HepG2 (cell line): Measurements from ENCODE around the gene SCAANT1. TPM values are rescaled to one million over a fixed set of nuclear protein-coding genes. Genes with fewer than 3 reads are reported as not detected.

Source experiments
- ATF4 ChIP-seq, 2 experiments: fragments of 450-650 bp in 1 of 2; sonication (generic) in 1 of 2; formaldehyde crosslinking; IDR thresholded peaks; 2 replicates each; pipeline versions ENCODE4 v1.5.0 to v1.8.0; 2020 to 2022; ENCODE audit warnings: mild to moderate bottlenecking in 1 of 2, missing genetic modification reagents in 1 of 2
- CEBPB ChIP-seq: IDR thresholded peaks from 2 replicates; pipeline ENCODE4 v1.6.1; 2011; ENCODE audit warnings: low read depth, low read length, improper control_type of control experiment, borderline replicate concordance
- CEBPG ChIP-seq: IDR thresholded peaks from 2 replicates; pipeline ENCODE4 v1.6.1; 2016
- FOXA3 ChIP-seq: IDR thresholded peaks from 2 replicates; pipeline ENCODE4 v1.6.1; 2016; ENCODE audit warnings: missing genetic modification reagents, missing compliant biosample characterization
- FOXJ3 ChIP-seq: sonication (generic); formaldehyde crosslinking; IDR thresholded peaks from 2 replicates; pipeline ENCODE4 v1.4.0; 2020; ENCODE audit warnings: missing genetic modification reagents, mild to moderate bottlenecking, borderline replicate concordance
- GATAD2A ChIP-seq: IDR thresholded peaks from 2 replicates; pipeline ENCODE4 v1.6.1; 2016
- LCORL ChIP-seq, 2 experiments: fragments of 450-650 bp in 1 of 2; sonication (generic) in 1 of 2; formaldehyde crosslinking in 1 of 2; IDR thresholded peaks; 2 replicates each; pipeline versions ENCODE4 v1.5.0 to v1.6.1; 2017 to 2020; ENCODE audit warnings: antibody characterized with exemption in 1 of 2, missing genetic modification reagents in 1 of 2
- SAP130 ChIP-seq: IDR thresholded peaks from 2 replicates; pipeline ENCODE4 v1.6.1; 2016; ENCODE audit warnings: low read depth
- SOX13 ChIP-seq, 3 experiments: fragments of 450-650 bp in 1 of 3; sonication (generic) in 1 of 3; formaldehyde crosslinking in 1 of 3; IDR thresholded peaks in 2 of 3; conservative IDR thresholded peaks in 1 of 3; 2 replicates each; pipeline versions ENCODE4 v1.5.0 to v1.6.1; 2016 to 2020; ENCODE audit warnings: antibody characterized with exemption in 1 of 3, mild to moderate bottlenecking in 1 of 3, missing compliant biosample characterization in 1 of 3, missing genetic modification reagents in 1 of 3, moderate library complexity in 1 of 3
- TBX3 ChIP-seq: fragments of 450-650 bp; IDR thresholded peaks from 2 replicates; pipeline ENCODE4 v1.6.1; 2017; ENCODE audit warnings: antibody characterized with exemption, mild to moderate bottlenecking, inconsistent platforms, borderline replicate concordance
- TEAD3 ChIP-seq: optimal IDR thresholded peaks from 2 replicates; pipeline ENCODE3; 2016; ENCODE audit warnings: borderline replicate concordance
- TFE3 ChIP-seq: IDR thresholded peaks from 2 replicates; pipeline ENCODE4 v1.6.1; 2016
- WIZ ChIP-seq: sonication (generic); formaldehyde crosslinking; IDR thresholded peaks from 2 replicates; pipeline ENCODE4 v1.5.1; 2020; ENCODE audit warnings: mild to moderate bottlenecking, missing genetic modification reagents
- ZBTB33 ChIP-seq: sonication (generic); formaldehyde crosslinking; IDR thresholded peaks from 2 replicates; pipeline ENCODE4 v1.4.0; 2020; ENCODE audit warnings: missing genetic modification reagents
- ZNF180 ChIP-seq: sonication (generic); formaldehyde crosslinking; IDR thresholded peaks from 2 replicates; pipeline ENCODE4 v1.4.0; 2020; ENCODE audit warnings: low read depth, missing genetic modification reagents, borderline replicate concordance
- ZNF260 ChIP-seq: sonication (generic); formaldehyde crosslinking; IDR thresholded peaks from 2 replicates; pipeline ENCODE4 v1.4.0; 2020; ENCODE audit warnings: missing genetic modification reagents, low read depth, mild to moderate bottlenecking, borderline replicate concordance
- ZNF343 ChIP-seq: sonication (generic); formaldehyde crosslinking; IDR thresholded peaks from 2 replicates; pipeline ENCODE4 v1.4.0; 2020; ENCODE audit warnings: mild to moderate bottlenecking, missing genetic modification reagents
- ZNF572 ChIP-seq: sonication (generic); formaldehyde crosslinking; IDR thresholded peaks from 2 replicates; pipeline ENCODE4 v1.5.1; 2020; ENCODE audit warnings: mild to moderate bottlenecking, missing genetic modification reagents
- ZNF609 ChIP-seq: sonication (generic); formaldehyde crosslinking; IDR thresholded peaks from 2 replicates; pipeline ENCODE4 v1.4.0; 2020; ENCODE audit warnings: mild to moderate bottlenecking, missing genetic modification reagents, borderline replicate concordance
- polyA plus RNA-seq, 8 experiments: library from polyadenylated mRNA; depleted of rRNA in 3 of 8; stranded (reverse) in 7 of 8; unstranded in 1 of 8; fragments of >200 nt; fragmentation: Illumina TruSeq in 4 of 8; extraction: Trizol in 4 of 8; gene quantifications; 2 replicates each; pipeline versions ENCODE4 v1.2.1 to v1.2.3, GENCODE V29; 2011 to 2016; ENCODE audit warnings: low read depth in 4 of 8, missing spikeins in 1 of 8, mixed read lengths in 1 of 8; ENCODE audit not compliant: insufficient read depth in 1 of 8
- total RNA-seq, 5 experiments: library from RNA; depleted of rRNA; stranded (reverse); fragments of >200 nt; fragmentation: Illumina TruSeq; extraction: Trizol; gene quantifications; 2 replicates each; pipeline ENCODE4 v1.2.3, GENCODE V29; 2016; ENCODE audit warnings: low read depth in 1 of 5

Gene SCAANT1
- total and polyA plus RNA-seq, 2 of the 13 experiments (the other 11 are each of a cell fraction or from before 2014, with no cell fraction given) = not detected

- TF ChIP-seq TFE3 (CRISPR knock-in tag) (peak; percentile 60; the same call in 1 of the 2 replicates), ZNF572 (no peak), FOXJ3 (CRISPR knock-in tag) (0 out of 2 replicates have a peak, but pooled peaks have one; percentile 26), FOXA3 (CRISPR knock-in tag) (peak; percentile 69), TEAD3 (peak; percentile 40), ATF4 (CRISPR knock-in tag; IDR thresholded peaks at IDR 0.05) (peak in 1 of 2 experiments; percentile 81; a peak in 2 of 4 replicates), WIZ (CRISPR knock-in tag) (no peak), LCORL (IDR thresholded peaks at IDR 0.05) (0 out of 2 replicates have a peak, but pooled peaks have one; percentile 29), LCORL (CRISPR knock-in tag; IDR thresholded peaks at IDR 0.05) (no peak), GATAD2A (CRISPR knock-in tag) (peak; percentile 38; the same call in 1 of the 2 replicates), ZBTB33 (peak; percentile 41; the same call in 1 of the 2 replicates), CEBPG (peak; percentile 76), SOX13 (IDR thresholded peaks at IDR 0.05) (no peak), SOX13 (CRISPR knock-in tag; conservative IDR thresholded peaks at IDR 0.05 in 1 of 2, IDR thresholded peaks at IDR 0.05 in 1 of 2) (peak in 1 of 2 experiments; percentile 10; a peak in 1 of 4 replicates), ZNF609 (CRISPR knock-in tag) (peak; percentile 59; the same call in 1 of the 2 replicates), TBX3 (peak; percentile 43; the same call in 1 of the 2 replicates), ZNF343 (CRISPR knock-in tag) (no peak), ZNF260 (CRISPR knock-in tag) (no peak), CEBPB (peak; percentile 81), ZNF180 (CRISPR knock-in tag) (no peak), SAP130 (CRISPR knock-in tag) (0 out of 2 replicates have a peak, but pooled peaks have one; percentile 35)
Measured at GRCh38 chr3:63891518-63891917, 20.7 kb downstream of the SCAANT1 start (continued).
